ENCODE data around the gene NAT10.
A peak's percentile ranks its signal among the peaks of the same experiment; 100 is the strongest.

- TF ChIP-seq CTCF (IDR thresholded peaks at IDR 0.05), result no peak
- TF ChIP-seq EP300 (IDR thresholded peaks at IDR 0.05), result no peak
- no peak for TF ChIP-seq POLR2A (IDR thresholded peaks at IDR 0.05)
- peak in 2 of 3 donors; percentile 15 to 20 for TF ChIP-seq POLR2AphosphoS5 (IDR thresholded peaks at IDR 0.05)
These were observed 87.3 kb downstream of the NAT10 start for GRCh38 chr11:34192481-34193401.

All from suprapubic skin (tissue), 4 donors.